GM12878 (cell line): ENCODE results near the gene OR10V1. TPM values are rescaled to one million over a fixed set of nuclear protein-coding genes. Genes with fewer than 3 reads are reported as not detected.

Experiments
- ATAC-seq: fragments of 200-7000 bp; cut with Tn5 transposase; 3 replicates; pipeline ENCODE4 v1.9.1; 2020; ENCODE audit warnings: mild to moderate bottlenecking, moderate library complexity
- BruUV-seq: library from RNA; stranded (reverse); fragments of 400-500 nt; replicated peaks from 2 replicates; lab custom pipeline; 2021; lab: Mats Ljungman, UMichigan
- CTCF ChIA-PET: fragments of 300-600 bp; sonication (Branson Sonifier 250); formaldehyde crosslinking; extraction: SDS; loops from one replicate; lab custom pipeline; 2021; ENCODE audit warnings: inconsistent platforms; lab: Yijun Ruan, JAX
- POLR2A ChIA-PET: fragments of 350-600 bp; formaldehyde crosslinking; extraction: SDS; loops from one replicate; lab custom pipeline; 2021; ENCODE audit warnings: inconsistent platforms; lab: Charles Lee
- RAD21 ChIA-PET: fragments of 300-600 bp; sonication (Branson Sonifier 250); formaldehyde crosslinking; loops from one replicate; lab custom pipeline; 2023; ENCODE audit warnings: antibody characterized with exemption; ENCODE audit not compliant: unreplicated experiment; lab: Charles Lee
- SMC1A ChIA-PET: fragments of 300-600 bp; sonication (Branson Sonifier 250); formaldehyde crosslinking; loops from one replicate; lab custom pipeline; 2023; ENCODE audit not compliant: unreplicated experiment, uncharacterized antibody; lab: Charles Lee
- DNase-seq: peaks from one replicate; pipeline ENCODE4 v3.0.0-alpha.2; 2011; ENCODE audit warnings: low read depth, low spot score
- FAIRE-seq: peaks from 3 replicates; lab custom pipeline; 2011; peaks lifted over from hg19 to GRCh38; lab: Jason Lieb, UNC
- H2AFZ ChIP-seq: 2 replicates; pipeline ENCODE4 v1.6.0; 2011; ENCODE audit warnings: low read depth, low read length, control low read depth; ENCODE audit not compliant: control insufficient read depth
- H3K27ac ChIP-seq: 2 replicates; pipeline ENCODE4 v1.5.1; 2011; ENCODE audit warnings: control low read depth; ENCODE audit not compliant: control insufficient read depth, insufficient read depth
- H3K27me3 ChIP-seq, 2 experiments: replicated peaks in 1 of 2; 2 replicates each; pipeline versions ENCODE4 v1.6.0 to v1.6.1; 2011; ENCODE audit warnings: low read length in 1 of 2; ENCODE audit not compliant: control insufficient read depth in 2 of 2, insufficient read depth in 2 of 2
- H3K36me3 ChIP-seq, 2 experiments: 2 replicates each; pipeline ENCODE4 v1.5.1; 2011; ENCODE audit warnings: low read length in 1 of 2; ENCODE audit not compliant: control insufficient read depth in 2 of 2, insufficient read depth in 2 of 2
- H3K4me1 ChIP-seq: 2 replicates; pipeline ENCODE4 v1.6.1; 2011; ENCODE audit warnings: mild to moderate bottlenecking, low read length, moderate library complexity, mixed read lengths; ENCODE audit not compliant: control insufficient read depth, insufficient read depth
- H3K4me2 ChIP-seq: 2 replicates; pipeline ENCODE4 v1.6.0; 2011; ENCODE audit warnings: control low read depth; ENCODE audit not compliant: control insufficient read depth, insufficient read depth
- H3K4me3 ChIP-seq: fragments of 200-600 bp; sonication (generic); 2 replicates; pipeline ENCODE4 v1.5.1; 2016
- H3K79me2 ChIP-seq: 2 replicates; pipeline ENCODE4 v1.6.0; 2011; ENCODE audit warnings: low read length; ENCODE audit not compliant: control insufficient read depth, insufficient read depth
- H3K9ac ChIP-seq: 2 replicates; pipeline ENCODE4 v1.8.0; 2011; ENCODE audit warnings: low read length, control low read depth, mixed read lengths; ENCODE audit not compliant: control insufficient read depth, insufficient read depth
- H3K9me3 ChIP-seq: replicated peaks from 3 replicates; pipeline ENCODE4 v1.5.1; 2011; ENCODE audit warnings: mild to moderate bottlenecking, low read length; ENCODE audit not compliant: control insufficient read depth, insufficient read depth
- H4K20me1 ChIP-seq: 2 replicates; pipeline ENCODE4 v1.6.0; 2011; ENCODE audit not compliant: control insufficient read depth, insufficient read depth
- CEBPB ChIP-seq, 2 experiments: fragments of 150-350 bp in 1 of 2; IDR thresholded peaks; 2 replicates each; pipeline ENCODE4 v1.6.1; 2012 to 2014; ENCODE audit warnings: low read depth in 2 of 2, low read length in 2 of 2, borderline replicate concordance in 1 of 2, inconsistent platforms in 1 of 2
- CHD2 ChIP-seq: IDR thresholded peaks from 2 replicates; pipeline ENCODE4 v1.6.1; 2011; ENCODE audit warnings: low read depth, low read length, improper control_type of control experiment, borderline replicate concordance
- EGR1 ChIP-seq, 2 experiments: IDR thresholded peaks; 1 replicate in 1 of 2; 2 replicates in 1 of 2; pipeline ENCODE4 v1.6.1; 2011 to 2012; ENCODE audit warnings: low read depth in 2 of 2, low read length in 2 of 2, borderline replicate concordance in 1 of 2, mild to moderate bottlenecking in 1 of 2, moderate library complexity in 1 of 2
- HCFC1 ChIP-seq: fragments of 150-350 bp; IDR thresholded peaks from 2 replicates; pipeline ENCODE4 v1.6.1; 2014; ENCODE audit warnings: low read length
- MTA3 ChIP-seq: IDR thresholded peaks from 2 replicates; pipeline ENCODE4 v1.6.1; 2012; ENCODE audit warnings: low read length, inconsistent platforms, borderline replicate concordance
- MYC ChIP-seq: IDR thresholded peaks from 2 replicates; pipeline ENCODE4 v1.6.1; 2011; ENCODE audit warnings: mild to moderate bottlenecking, low read length, moderate library complexity, inconsistent platforms; ENCODE audit not compliant: insufficient read depth, insufficient replicate concordance, insufficient read length, severe bottlenecking
- NFYA ChIP-seq: IDR thresholded peaks from 2 replicates; pipeline ENCODE4 v1.6.1; 2011; ENCODE audit warnings: low read depth, mild to moderate bottlenecking, low read length, improper control_type of control experiment, borderline replicate concordance
- PAX5 ChIP-seq: IDR thresholded peaks from 2 replicates; pipeline ENCODE4 v1.6.1; 2011; ENCODE audit warnings: low read depth, low read length, borderline replicate concordance
- RAD51 ChIP-seq: fragments of 450-650 bp; IDR thresholded peaks from 2 replicates; pipeline ENCODE4 v1.6.1; 2016; ENCODE audit warnings: moderate library complexity, mild to moderate bottlenecking, inconsistent platforms
- RUNX3 ChIP-seq: IDR thresholded peaks from 2 replicates; pipeline ENCODE4 v1.6.1; 2012; ENCODE audit warnings: low read length, inconsistent platforms
- SIN3A ChIP-seq: IDR thresholded peaks from 2 replicates; pipeline ENCODE4 v1.6.1; 2012; ENCODE audit warnings: low read depth, low read length, improper control_type of control experiment
- TCF3 ChIP-seq: IDR thresholded peaks from 2 replicates; pipeline ENCODE4 v1.6.1; 2012; ENCODE audit warnings: low read depth, mild to moderate bottlenecking, low read length, borderline replicate concordance; ENCODE audit not compliant: insufficient read depth
- ZNF384 ChIP-seq: IDR thresholded peaks from 2 replicates; pipeline ENCODE4 v1.6.1; 2012; ENCODE audit warnings: low read depth, mild to moderate bottlenecking, low read length, improper control_type of control experiment, borderline replicate concordance
- WGBS: methylation state at CpG from one replicate; pipeline ENCODE4 v1.1.6; 2016; ENCODE audit warnings: low lambda C conversion rate; ENCODE audit not compliant: insufficient replicate concordance, insufficient coverage; ENCODE audit errors: missing lambda C conversion rate; 5-methylcytosine and 5-hydroxymethylcytosine counted together
- in situ Hi-C: fragments of 300-500 bp; cut with MboI; formaldehyde crosslinking; loops from 9 replicates; pipeline ENCODE4 v1.14.3; 2018; ENCODE audit warnings: mixed read lengths
- intact Hi-C: fragments of 100-400 bp; cut with micrococcal nuclease; formaldehyde crosslinking; loops from one replicate; pipeline ENCODE4 v1.14.2; 2022; ENCODE audit not compliant: unreplicated experiment
- polyA plus RNA-seq, 11 experiments: library from polyadenylated mRNA; depleted of rRNA in 4 of 11; unstranded in 6 of 11; stranded (reverse) in 5 of 11; fragments of >200 nt; fragmentation: Nextera tagmentation in 4 of 11; fragmentation: Illumina TruSeq in 1 of 11; extraction: Ambion mirVana in 4 of 11; extraction: Trizol in 1 of 11; gene quantifications; 1 replicate in 1 of 11; 2 replicates in 10 of 11; pipeline versions ENCODE4 v1.2.1 to v1.2.3, GENCODE V29; 2011 to 2016; ENCODE audit warnings: inconsistent platforms in 2 of 11, missing spikeins in 2 of 11, low read depth in 1 of 11
- total RNA-seq, 4 experiments: library from RNA; depleted of rRNA in 3 of 4; stranded (reverse); fragments of >200 nt in 3 of 4; fragmentation: Illumina TruSeq in 1 of 4; extraction: Trizol in 1 of 4; gene quantifications; 2 replicates each; pipeline versions ENCODE4 v1.2.1 to v1.2.3, GENCODE V29; 2013 to 2021
- TF ChIP-seq, protein P1 (sequence below): fragments of 450-650 bp; IDR thresholded peaks from 2 replicates; pipeline ENCODE4 v1.6.1; 2017; ENCODE audit warnings: mild to moderate bottlenecking, moderate library complexity
- TF ChIP-seq, protein P2 (sequence below): fragments of 450-650 bp; IDR thresholded peaks from 2 replicates; pipeline ENCODE4 v1.6.1; 2016; ENCODE audit warnings: mild to moderate bottlenecking, moderate library complexity, borderline replicate concordance

Gene OR10V1
- total and polyA plus RNA-seq, 10 of the 15 experiments (the other 5 are each of a cell fraction or from before 2014, with no cell fraction given) = not detected

- Histone ChIP-seq H2AFZ (no peak overlapping the region), H3K9ac (no peak overlapping the region)
- 71% methylated on average over 5 of the region's 5 CpGs for WGBS
Measured at GRCh38 chr11:59706518-59707285, 6.9 kb downstream of the OR10V1 start.

More at GRCh38 chr11:59706518-59707285, 6.9 kb downstream of the OR10V1 start:
- no peak for ATAC-seq
- no peaks in the 10 kb centered on the region for H3K9me3 ChIP-seq
- ChIA-PET RAD21 (no interaction called here), CTCF (no interaction called here), SMC1A (interaction anchor here (1.0 kb wide), 1 partner anchor 20 kb away, joined by 3 read pairs; no protein-coding TSS in a partner anchor), POLR2A (no interaction called here)
- H3K79me2 ChIP-seq = no peaks in the 10 kb centered on the region
- in situ Hi-C loops = no loop called here
- H3K4me1 ChIP-seq = no peaks in the 10 kb centered on the region
- no peaks in the 10 kb centered on the region for H3K36me3 ChIP-seq
- H4K20me1 ChIP-seq = no peaks in the 10 kb centered on the region
- no peak overlapping the region for H3K4me2 ChIP-seq
- DNase-seq = no peak
- FAIRE-seq = no peak
- H3K4me3 ChIP-seq = no peak overlapping the region
- no TSS peak for BruUV-seq
- no peaks in the 10 kb centered on the region for H3K27me3 ChIP-seq
- TF ChIP-seq SIN3A (no peak), ZNF384 (no peak), PAX5 (no peak), RUNX3 (no peak), TCF3 (no peak), MYC (no peak), MTA3 (no peak), CHD2 (no peak), NFYA (no peak), RAD51 (no peak), EGR1 (IDR thresholded peaks at IDR 0.05; ENCODE audit: borderline replicate concordance in 1 of 2, low read depth in 2 of 2, low read length in 2 of 2) (no peak), CEBPB (IDR thresholded peaks at IDR 0.05; ENCODE audit: borderline replicate concordance in 1 of 2, low read depth in 2 of 2, low read length in 2 of 2) (no peak), HCFC1 (no peak)
- TF ChIP-seq, protein P1, sequence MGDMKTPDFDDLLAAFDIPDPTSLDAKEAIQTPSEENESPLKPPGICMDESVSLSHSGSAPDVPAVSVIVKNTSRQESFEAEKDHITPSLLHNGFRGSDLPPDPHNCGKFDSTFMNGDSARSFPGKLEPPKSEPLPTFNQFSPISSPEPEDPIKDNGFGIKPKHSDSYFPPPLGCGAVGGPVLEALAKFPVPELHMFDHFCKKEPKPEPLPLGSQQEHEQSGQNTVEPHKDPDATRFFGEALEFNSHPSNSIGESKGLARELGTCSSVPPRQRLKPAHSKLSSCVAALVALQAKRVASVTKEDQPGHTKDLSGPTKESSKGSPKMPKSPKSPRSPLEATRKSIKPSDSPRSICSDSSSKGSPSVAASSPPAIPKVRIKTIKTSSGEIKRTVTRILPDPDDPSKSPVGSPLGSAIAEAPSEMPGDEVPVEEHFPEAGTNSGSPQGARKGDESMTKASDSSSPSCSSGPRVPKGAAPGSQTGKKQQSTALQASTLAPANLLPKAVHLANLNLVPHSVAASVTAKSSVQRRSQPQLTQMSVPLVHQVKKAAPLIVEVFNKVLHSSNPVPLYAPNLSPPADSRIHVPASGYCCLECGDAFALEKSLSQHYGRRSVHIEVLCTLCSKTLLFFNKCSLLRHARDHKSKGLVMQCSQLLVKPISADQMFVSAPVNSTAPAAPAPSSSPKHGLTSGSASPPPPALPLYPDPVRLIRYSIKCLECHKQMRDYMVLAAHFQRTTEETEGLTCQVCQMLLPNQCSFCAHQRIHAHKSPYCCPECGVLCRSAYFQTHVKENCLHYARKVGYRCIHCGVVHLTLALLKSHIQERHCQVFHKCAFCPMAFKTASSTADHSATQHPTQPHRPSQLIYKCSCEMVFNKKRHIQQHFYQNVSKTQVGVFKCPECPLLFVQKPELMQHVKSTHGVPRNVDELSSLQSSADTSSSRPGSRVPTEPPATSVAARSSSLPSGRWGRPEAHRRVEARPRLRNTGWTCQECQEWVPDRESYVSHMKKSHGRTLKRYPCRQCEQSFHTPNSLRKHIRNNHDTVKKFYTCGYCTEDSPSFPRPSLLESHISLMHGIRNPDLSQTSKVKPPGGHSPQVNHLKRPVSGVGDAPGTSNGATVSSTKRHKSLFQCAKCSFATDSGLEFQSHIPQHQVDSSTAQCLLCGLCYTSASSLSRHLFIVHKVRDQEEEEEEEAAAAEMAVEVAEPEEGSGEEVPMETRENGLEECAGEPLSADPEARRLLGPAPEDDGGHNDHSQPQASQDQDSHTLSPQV = no peak
- TF ChIP-seq, protein P2, sequence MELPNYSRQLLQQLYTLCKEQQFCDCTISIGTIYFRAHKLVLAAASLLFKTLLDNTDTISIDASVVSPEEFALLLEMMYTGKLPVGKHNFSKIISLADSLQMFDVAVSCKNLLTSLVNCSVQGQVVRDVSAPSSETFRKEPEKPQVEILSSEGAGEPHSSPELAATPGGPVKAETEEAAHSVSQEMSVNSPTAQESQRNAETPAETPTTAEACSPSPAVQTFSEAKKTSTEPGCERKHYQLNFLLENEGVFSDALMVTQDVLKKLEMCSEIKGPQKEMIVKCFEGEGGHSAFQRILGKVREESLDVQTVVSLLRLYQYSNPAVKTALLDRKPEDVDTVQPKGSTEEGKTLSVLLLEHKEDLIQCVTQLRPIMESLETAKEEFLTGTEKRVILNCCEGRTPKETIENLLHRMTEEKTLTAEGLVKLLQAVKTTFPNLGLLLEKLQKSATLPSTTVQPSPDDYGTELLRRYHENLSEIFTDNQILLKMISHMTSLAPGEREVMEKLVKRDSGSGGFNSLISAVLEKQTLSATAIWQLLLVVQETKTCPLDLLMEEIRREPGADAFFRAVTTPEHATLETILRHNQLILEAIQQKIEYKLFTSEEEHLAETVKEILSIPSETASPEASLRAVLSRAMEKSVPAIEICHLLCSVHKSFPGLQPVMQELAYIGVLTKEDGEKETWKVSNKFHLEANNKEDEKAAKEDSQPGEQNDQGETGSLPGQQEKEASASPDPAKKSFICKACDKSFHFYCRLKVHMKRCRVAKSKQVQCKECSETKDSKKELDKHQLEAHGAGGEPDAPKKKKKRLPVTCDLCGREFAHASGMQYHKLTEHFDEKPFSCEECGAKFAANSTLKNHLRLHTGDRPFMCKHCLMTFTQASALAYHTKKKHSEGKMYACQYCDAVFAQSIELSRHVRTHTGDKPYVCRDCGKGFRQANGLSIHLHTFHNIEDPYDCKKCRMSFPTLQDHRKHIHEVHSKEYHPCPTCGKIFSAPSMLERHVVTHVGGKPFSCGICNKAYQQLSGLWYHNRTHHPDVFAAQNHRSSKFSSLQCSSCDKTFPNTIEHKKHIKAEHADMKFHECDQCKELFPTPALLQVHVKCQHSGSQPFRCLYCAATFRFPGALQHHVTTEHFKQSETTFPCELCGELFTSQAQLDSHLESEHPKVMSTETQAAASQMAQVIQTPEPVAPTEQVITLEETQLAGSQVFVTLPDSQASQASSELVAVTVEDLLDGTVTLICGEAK = no peak
- H3K27ac ChIP-seq = no peak overlapping the region
- intact Hi-C loops = no loop called here
